Lower leg skin (tissue), 4 donors: ENCODE results near the gene CSRP1. TPM values are rescaled to one million over a fixed set of nuclear protein-coding genes. Genes with fewer than 3 reads are reported as not detected.

Source experiments
- DNase-seq, 2 donors: peaks; one replicate each; pipeline ENCODE4 v3.0.0-alpha.2; 2019; ENCODE audit warnings: low spot score in 2 of 2
- H3K4me3 ChIP-seq: fragments of 200-600 bp; sonication (generic); 2 replicates; pipeline ENCODE4 v1.5.1; 2017; ENCODE audit warnings: mild to moderate bottlenecking, low read depth; ENCODE audit not compliant: poor library complexity, severe bottlenecking
- CTCF ChIP-seq, 3 donors: fragments of 450-650 bp; IDR thresholded peaks; one replicate each; pipeline ENCODE4 v1.5.1; 2016; ENCODE audit warnings: antibody characterized with exemption in 3 of 3, mild to moderate bottlenecking in 3 of 3, moderate library complexity in 2 of 3
- POLR2A ChIP-seq, 2 donors: fragments of 450-650 bp; IDR thresholded peaks; one replicate each; pipeline ENCODE4 v1.6.1; 2016 to 2017; ENCODE audit warnings: antibody characterized with exemption in 2 of 2, mild to moderate bottlenecking in 1 of 2, moderate library complexity in 1 of 2
- WGBS, 2 donors: methylation state at CpG; one replicate each; pipeline ENCODE4 v1.1.5; 2018; 5-methylcytosine and 5-hydroxymethylcytosine counted together
- intact Hi-C: fragments of 100-400 bp; cut with DNase I; formaldehyde crosslinking; loops from one replicate; pipeline ENCODE4 v1.15.0; 2023; ENCODE audit warnings: low total_unique reads
- total RNA-seq, 4 donors: library from RNA; depleted of rRNA; stranded (reverse); fragments of >200 nt; gene quantifications; one replicate each; pipeline ENCODE4 v1.1.0, GENCODE V29; 2016

The CSRP1 gene
- total RNA-seq, 4 donors from 2014 or later = 310 to 627 (median 401) TPM

- TF ChIP-seq CTCF (IDR thresholded peaks at IDR 0.05) (no peak), POLR2A (IDR thresholded peaks at IDR 0.05) (no peak)
- peak; percentile 79 to 90 for DNase-seq
- no peak overlapping the region for H3K4me3 ChIP-seq
- 53 to 61% methylated on average over 8 of the region's 8 CpGs for WGBS, 2 donors
- intact Hi-C loops = no loop called here
These were observed 45.9 kb downstream of the CSRP1 start for GRCh38 chr1:201460814-201461644.

GRCh38 chr1:201459775-201460174 lies 47.1 kb downstream of the CSRP1 start:
- intact Hi-C loops = no loop called here
- no peak for DNase-seq
- H3K4me3 ChIP-seq = no peak overlapping the region
- 61 to 86% methylated on average over 5 of the region's 5 CpGs for WGBS, 2 donors
- TF ChIP-seq POLR2A (IDR thresholded peaks at IDR 0.05) (no peak), CTCF (IDR thresholded peaks at IDR 0.05) (no peak)

- DNase-seq = no peak
- intact Hi-C loops = no loop called here
- no peak overlapping the region for H3K4me3 ChIP-seq
- WGBS, 2 donors = 94% methylated on average over 3 of the region's 3 CpGs
- TF ChIP-seq POLR2A (IDR thresholded peaks at IDR 0.05) = no peak
- TF ChIP-seq CTCF (IDR thresholded peaks at IDR 0.05) = no peak
These were observed 47.9 kb downstream of the CSRP1 start for GRCh38 chr1:201459052-201459451.

GRCh38 chr1:201457508-201457960 lies 49.4 kb downstream of the CSRP1 start:
- H3K4me3 ChIP-seq = no peak overlapping the region
- DNase-seq = no peak
- WGBS, 2 donors = 42 to 55% methylated on average over 4 of the region's 4 CpGs
- TF ChIP-seq CTCF (IDR thresholded peaks at IDR 0.05) (no peak), POLR2A (IDR thresholded peaks at IDR 0.05) (no peak)
- intact Hi-C loops = no loop called here

GRCh38 chr1:201456499-201457309 lies 50.2 kb downstream of the CSRP1 start:
- intact Hi-C loops = no loop called here
- DNase-seq = peak; percentile 85 to 95
- WGBS, 2 donors = 61 to 66% methylated on average over 11 of the region's 11 CpGs
- no peak overlapping the region for H3K4me3 ChIP-seq
- no peak for TF ChIP-seq POLR2A (IDR thresholded peaks at IDR 0.05)
- TF ChIP-seq CTCF (IDR thresholded peaks at IDR 0.05) = no peak
